NOMO-1 treated with DMSO at 0.1 percent for 48 hours (cell line): Measurements from ENCODE around the gene CDHR5.
A peak's percentile ranks its signal among the peaks of the same experiment; 100 is the strongest.

Experiments
- DNase-seq: peaks from one replicate; lab custom pipeline; 2025; ENCODE audit not compliant: unreplicated experiment; lab: John Stamatoyannopoulos, UW

CDHR5 gene

GRCh38 chr11:623999-624704, 603 bp downstream of the CDHR5 start:
- DNase-seq = no peak

GRCh38 chr11:623349-623869, 1.3 kb downstream of the CDHR5 start:
- DNase-seq = no peak

GRCh38 chr11:621838-622237, 2.9 kb downstream of the CDHR5 start:
- no peak for DNase-seq

- no peak for DNase-seq
These were observed 3.6 kb downstream of the CDHR5 start for GRCh38 chr11:620935-621814.

GRCh38 chr11:620201-620600, 4.6 kb downstream of the CDHR5 start:
- DNase-seq = no peak

- no peak for DNase-seq
These were observed 5.1 kb downstream of the CDHR5 start for GRCh38 chr11:619628-620050.

- DNase-seq = no peak
These were observed 5.7 kb downstream of the CDHR5 start for GRCh38 chr11:618856-619627.

GRCh38 chr11:617912-618682, 6.7 kb downstream of the CDHR5 start:
- DNase-seq = no peak

- DNase-seq = no peak
These were observed 7.4 kb downstream of the CDHR5 start for GRCh38 chr11:617199-617911.

- no peak for DNase-seq
These were observed 8.2 kb downstream of the CDHR5 start for GRCh38 chr11:616320-617198.

- peak; percentile 98 for DNase-seq
These were observed 9.0 kb downstream of the CDHR5 start, which contains the start of gene IRF7 for GRCh38 chr11:615504-616319. TSS of gene IRF7 (minus strand) at chr11:615950. CDS start at chr11:615364, 586 bp downstream.

GRCh38 chr11:614623-615503, 9.9 kb downstream of the CDHR5 start:
- DNase-seq = no peak

- no peak for DNase-seq
These were observed 10.6 kb downstream of the CDHR5 start for GRCh38 chr11:614021-614622.

GRCh38 chr11:613369-613968, 11.3 kb downstream of the CDHR5 start:
- peak; percentile 23 for DNase-seq

GRCh38 chr11:612961-613300, 11.8 kb downstream of the CDHR5 start:
- no peak for DNase-seq

GRCh38 chr11:612201-612960, 12.4 kb downstream of the CDHR5 start:
- no peak for DNase-seq
